ENCODE data around the gene SEPTIN10.
"Not testable (repeated sequence)": the region's sequence is repeated elsewhere in the genome, so short reads cannot be mapped to it uniquely, and the experiment has no call there.

The SEPTIN10 gene

GRCh38 chr2:109555346-109555900 is 58.3 kb downstream of the SEPTIN10 start:
- H3K27ac Mint-ChIP-seq = no peak overlapping the region
- H3K9me3 Mint-ChIP-seq = no peaks in the 10 kb centered on the region
- H3K27me3 Mint-ChIP-seq (ENCODE audit: low read depth) = peaks cover 4% of the 10 kb centered on the region
- no peaks in the 10 kb centered on the region for H3K36me3 Mint-ChIP-seq (ENCODE audit: low read depth)
- H3K4me1 Mint-ChIP-seq (ENCODE audit: low read depth) = no peaks in the 10 kb centered on the region
- H3K4me3 Mint-ChIP-seq = no peak overlapping the region

GRCh38 chr2:109554758-109555157 is 59.0 kb downstream of the SEPTIN10 start:
- Mint-ChIP-seq H3K27ac (no peak overlapping the region), H3K27me3 (ENCODE audit: low read depth) (peaks cover 4% of the 10 kb centered on the region), H3K4me3 (no peak overlapping the region), H3K36me3 (ENCODE audit: low read depth) (no peaks in the 10 kb centered on the region), H3K9me3 (no peaks in the 10 kb centered on the region), H3K4me1 (ENCODE audit: low read depth) (no peaks in the 10 kb centered on the region)

GRCh38 chr2:109549016-109549590 is 64.7 kb downstream of the SEPTIN10 start:
- no peaks in the 10 kb centered on the region for H3K36me3 Mint-ChIP-seq (ENCODE audit: low read depth)
- H3K27me3 Mint-ChIP-seq (ENCODE audit: low read depth) = peaks cover 13% of the 10 kb centered on the region
- H3K4me3 Mint-ChIP-seq = no peak overlapping the region
- no peak overlapping the region for H3K27ac Mint-ChIP-seq
- no peaks in the 10 kb centered on the region for H3K4me1 Mint-ChIP-seq (ENCODE audit: low read depth)
- H3K9me3 Mint-ChIP-seq = no peaks in the 10 kb centered on the region

GRCh38 chr2:109547280-109547679 is 66.5 kb downstream of the SEPTIN10 start:
- H3K4me3 Mint-ChIP-seq = no peak overlapping the region
- no peaks in the 10 kb centered on the region for H3K36me3 Mint-ChIP-seq (ENCODE audit: low read depth)
- peaks cover 14% of the 10 kb centered on the region for H3K27me3 Mint-ChIP-seq (ENCODE audit: low read depth)
- no peaks in the 10 kb centered on the region for H3K9me3 Mint-ChIP-seq
- no peaks in the 10 kb centered on the region for H3K4me1 Mint-ChIP-seq (ENCODE audit: low read depth)
- no peak overlapping the region for H3K27ac Mint-ChIP-seq

- no peak overlapping the region for H3K27ac Mint-ChIP-seq
- no peak overlapping the region for H3K4me3 Mint-ChIP-seq
Observed at GRCh38 chr2:109545828-109546713, 67.7 kb downstream of the SEPTIN10 start.

GRCh38 chr2:109542384-109542783 is 71.4 kb downstream of the SEPTIN10 start:
- no peak overlapping the region for H3K4me3 Mint-ChIP-seq
- H3K27me3 Mint-ChIP-seq (ENCODE audit: low read depth) = peaks cover 26% of the 10 kb centered on the region
- no peaks in the 10 kb centered on the region for H3K4me1 Mint-ChIP-seq (ENCODE audit: low read depth)
- H3K36me3 Mint-ChIP-seq (ENCODE audit: low read depth) = no peaks in the 10 kb centered on the region
- H3K9me3 Mint-ChIP-seq = no peaks in the 10 kb centered on the region
- no peak overlapping the region for H3K27ac Mint-ChIP-seq

More at GRCh38 chr2:109545828-109546713, 67.7 kb downstream of the SEPTIN10 start:
- peaks cover 22% of the 10 kb centered on the region for H3K27me3 Mint-ChIP-seq (ENCODE audit: low read depth)
- H3K36me3 Mint-ChIP-seq (ENCODE audit: low read depth) = no peaks in the 10 kb centered on the region
- no peaks in the 10 kb centered on the region for H3K9me3 Mint-ChIP-seq
- H3K4me1 Mint-ChIP-seq (ENCODE audit: low read depth) = no peaks in the 10 kb centered on the region

- no peak overlapping the region for H3K4me3 Mint-ChIP-seq
Observed at GRCh38 chr2:109538546-109538945, 75.2 kb downstream of the SEPTIN10 start.

GRCh38 chr2:109537565-109538222 is 76.1 kb downstream of the SEPTIN10 start:
- no peaks in the 10 kb centered on the region for H3K4me1 Mint-ChIP-seq (ENCODE audit: low read depth)
- no peak overlapping the region for H3K4me3 Mint-ChIP-seq
- peaks cover 20% of the 10 kb centered on the region for H3K27me3 Mint-ChIP-seq (ENCODE audit: low read depth)

More at GRCh38 chr2:109538546-109538945, 75.2 kb downstream of the SEPTIN10 start:
- Mint-ChIP-seq H3K27me3 (ENCODE audit: low read depth) (peaks cover 20% of the 10 kb centered on the region), H3K36me3 (ENCODE audit: low read depth) (no peaks in the 10 kb centered on the region), H3K4me1 (ENCODE audit: low read depth) (no peaks in the 10 kb centered on the region), H3K9me3 (no peaks in the 10 kb centered on the region), H3K27ac (no peak overlapping the region)

GRCh38 chr2:109536556-109536955 is 77.2 kb downstream of the SEPTIN10 start:
- H3K4me1 Mint-ChIP-seq (ENCODE audit: low read depth); H3K27ac Mint-ChIP-seq; H3K9me3 Mint-ChIP-seq; H3K4me3 Mint-ChIP-seq; H3K36me3 Mint-ChIP-seq (ENCODE audit: low read depth): not testable (repeated sequence)
- peaks cover 17% of the 10 kb centered on the region for H3K27me3 Mint-ChIP-seq (ENCODE audit: low read depth)

More at GRCh38 chr2:109537565-109538222, 76.1 kb downstream of the SEPTIN10 start:
- H3K27ac Mint-ChIP-seq = no peak overlapping the region
- H3K36me3 Mint-ChIP-seq (ENCODE audit: low read depth) = no peaks in the 10 kb centered on the region
- no peaks in the 10 kb centered on the region for H3K9me3 Mint-ChIP-seq

- no peak overlapping the region for H3K27ac Mint-ChIP-seq
- no peaks in the 10 kb centered on the region for H3K4me1 Mint-ChIP-seq (ENCODE audit: low read depth)
- no peaks in the 10 kb centered on the region for H3K36me3 Mint-ChIP-seq (ENCODE audit: low read depth)
- H3K9me3 Mint-ChIP-seq = no peaks in the 10 kb centered on the region
- H3K27me3 Mint-ChIP-seq (ENCODE audit: low read depth) = peaks cover 8% of the 10 kb centered on the region
- H3K4me3 Mint-ChIP-seq = no peak overlapping the region
Observed at GRCh38 chr2:109535217-109535946, 78.4 kb downstream of the SEPTIN10 start.

- H3K36me3 Mint-ChIP-seq (ENCODE audit: low read depth) = no peaks in the 10 kb centered on the region
- H3K4me1 Mint-ChIP-seq (ENCODE audit: low read depth) = no peaks in the 10 kb centered on the region
Observed at GRCh38 chr2:109533823-109534222, 79.9 kb downstream of the SEPTIN10 start.

GRCh38 chr2:109532728-109533076 is 81.1 kb downstream of the SEPTIN10 start:
- Mint-ChIP-seq H3K36me3 (ENCODE audit: low read depth) (no peaks in the 10 kb centered on the region), H3K9me3 (no peaks in the 10 kb centered on the region), H3K4me1 (ENCODE audit: low read depth) (no peaks in the 10 kb centered on the region), H3K4me3 (no peak overlapping the region), H3K27me3 (ENCODE audit: low read depth) (peaks cover 13% of the 10 kb centered on the region), H3K27ac (no peak overlapping the region)

More at GRCh38 chr2:109533823-109534222, 79.9 kb downstream of the SEPTIN10 start:
- Mint-ChIP-seq H3K27ac (no peak overlapping the region), H3K27me3 (ENCODE audit: low read depth) (peaks cover 13% of the 10 kb centered on the region), H3K9me3 (no peaks in the 10 kb centered on the region), H3K4me3 (no peak overlapping the region)

- H3K27ac Mint-ChIP-seq = no peak overlapping the region
- H3K4me3 Mint-ChIP-seq = no peak overlapping the region
- no peaks in the 10 kb centered on the region for H3K9me3 Mint-ChIP-seq
- peaks cover 13% of the 10 kb centered on the region for H3K27me3 Mint-ChIP-seq (ENCODE audit: low read depth)
- H3K36me3 Mint-ChIP-seq (ENCODE audit: low read depth) = no peaks in the 10 kb centered on the region
- no peaks in the 10 kb centered on the region for H3K4me1 Mint-ChIP-seq (ENCODE audit: low read depth)
Observed at GRCh38 chr2:109531896-109532727, 81.7 kb downstream of the SEPTIN10 start.

All from T-helper 1 cell treated with Interleukin-12 subunit alpha and Interleukin-12 subunit beta and Interleukin-4 antibody, amounts not matched to agents 30 μg/mL and 1 μg/mL, for 36 hours (primary cell).